Erythroblast (primary cell): ENCODE data around the gene COA4.

Experiments
- GATA1 ChIP-seq: IDR thresholded peaks from 2 replicates; pipeline ENCODE4 v1.6.1; 2011; ENCODE audit warnings: low read depth, mild to moderate bottlenecking, control low read depth, low read length, moderate library complexity
- POLR2A ChIP-seq: IDR thresholded peaks from 2 replicates; pipeline ENCODE4 v1.6.1; 2011; ENCODE audit warnings: mild to moderate bottlenecking, low read length

DNA sequence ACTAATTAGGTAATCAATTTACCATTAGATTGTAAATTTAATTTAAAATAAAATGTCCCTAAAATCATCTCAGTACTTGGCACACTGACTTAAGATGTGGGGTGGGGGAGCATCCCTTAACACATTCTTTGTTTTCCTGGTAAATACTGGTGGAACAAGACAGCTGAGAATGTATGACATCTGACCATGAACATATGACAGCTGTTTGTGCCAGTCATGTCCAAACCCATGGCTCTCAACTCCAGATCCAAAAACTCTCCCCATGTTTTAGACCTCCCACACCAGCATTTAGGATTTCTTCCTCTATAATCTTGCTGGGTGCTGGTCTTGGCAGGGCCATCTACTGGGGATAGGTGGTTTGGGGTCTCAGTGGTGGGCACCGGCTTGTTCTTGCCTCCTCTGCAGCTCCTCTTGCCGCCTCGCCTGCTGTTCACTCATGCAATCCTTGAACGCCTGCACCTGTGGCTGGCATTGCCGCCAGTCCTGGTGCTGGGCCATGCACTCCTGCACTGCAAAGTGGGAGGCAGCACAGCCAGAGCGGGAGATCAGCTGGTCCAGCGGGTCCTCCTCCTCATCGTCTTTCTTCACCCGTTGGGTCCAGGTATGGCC is 3.8 kb downstream of the COA4 start:
- TF ChIP-seq POLR2A (no peak), GATA1 (no peak)
